A673 (cell line): ENCODE data around the gene DIS3L2. TPM values are rescaled to one million over a fixed set of nuclear protein-coding genes. Genes with fewer than 3 reads are reported as not detected.

Source experiments
- BruUV-seq: library from RNA; stranded (reverse); fragments of 400-500 nt; replicated peaks from 2 replicates; lab custom pipeline; 2021; lab: Mats Ljungman, UMichigan
- CTCF ChIA-PET: fragments of 300-600 bp; sonication (Branson Sonifier 250); formaldehyde crosslinking; loops from one replicate; lab custom pipeline; 2022; ENCODE audit warnings: antibody characterized with exemption; lab: Charles Lee
- POLR2A ChIA-PET: fragments of 300-600 bp; sonication (Branson Sonifier 250); formaldehyde crosslinking; loops from one replicate; lab custom pipeline; 2022; ENCODE audit warnings: antibody characterized with exemption; ENCODE audit not compliant: low non-redundant PET; lab: Charles Lee
- DNase-seq: peaks from one replicate; pipeline ENCODE4 v3.0.0-alpha.2; 2015; ENCODE audit warnings: low spot score
- H3K27ac ChIP-seq: fragments of 200-600 bp; sonication (generic); 2 replicates; pipeline ENCODE4 v1.5.1; 2016; ENCODE audit warnings: mixed run types, low read depth, mild to moderate bottlenecking, mixed read lengths, antibody characterized with exemption, low read length; ENCODE audit not compliant: poor library complexity, severe bottlenecking
- H3K27me3 ChIP-seq: fragments of 200-600 bp; sonication (generic); replicated peaks from 2 replicates; pipeline ENCODE4 v1.6.1; 2017; ENCODE audit warnings: mixed run types, low read depth, mild to moderate bottlenecking, mixed read lengths, antibody characterized with exemption, low read length; ENCODE audit not compliant: insufficient read depth, poor library complexity
- H3K36me3 ChIP-seq: fragments of 200-600 bp; sonication (generic); 2 replicates; pipeline ENCODE4 v1.6.1; 2016; ENCODE audit warnings: mixed run types, mild to moderate bottlenecking, mixed read lengths, antibody characterized with exemption, low read length; ENCODE audit not compliant: insufficient read depth, poor library complexity, severe bottlenecking
- H3K4me1 ChIP-seq: fragments of 200-600 bp; sonication (generic); 2 replicates; pipeline ENCODE4 v1.6.1; 2017; ENCODE audit warnings: mixed run types, mild to moderate bottlenecking, mixed read lengths, antibody characterized with exemption, low read length; ENCODE audit not compliant: insufficient read depth, poor library complexity, severe bottlenecking
- H3K4me3 ChIP-seq: fragments of 200-600 bp; sonication (generic); 2 replicates; pipeline ENCODE4 v1.5.1; 2016; ENCODE audit warnings: low read depth, mixed run types, mild to moderate bottlenecking, mixed read lengths, low read length; ENCODE audit not compliant: poor library complexity, severe bottlenecking
- H3K9me3 ChIP-seq: fragments of 200-600 bp; sonication (generic); 2 replicates; pipeline ENCODE4 v1.6.1; 2016; ENCODE audit warnings: mixed run types, low read depth, mild to moderate bottlenecking, mixed read lengths, antibody characterized with exemption, low read length; ENCODE audit not compliant: poor library complexity, severe bottlenecking
- EZH2 ChIP-seq: fragments of 200-600 bp; sonication (generic); IDR thresholded peaks from 2 replicates; pipeline ENCODE4 v1.6.1; 2017; ENCODE audit warnings: borderline replicate concordance, low read depth, mild to moderate bottlenecking, mixed read lengths, antibody characterized with exemption, low read length; ENCODE audit not compliant: poor library complexity, severe bottlenecking
- intact Hi-C: fragments of 100-400 bp; cut with micrococcal nuclease; formaldehyde crosslinking; loops from one replicate; pipeline ENCODE4 v1.10.0; 2022; ENCODE audit not compliant: unreplicated experiment
- total RNA-seq: library from RNA; stranded (reverse); gene quantifications from 2 replicates; pipeline ENCODE4 v1.2.3, GENCODE V29; 2021
- TF ChIP-seq, protein P1 (sequence below): fragments of 300-800, 200-600 bp; sonication (generic); conservative IDR thresholded peaks from 2 replicates; pipeline ENCODE4 v1.5.1; 2017; ENCODE audit warnings: low read depth, mild to moderate bottlenecking, antibody characterized with exemption, low read length, moderate library complexity, mixed read lengths

The DIS3L2 gene
- total RNA-seq, 1 experiment from 2014 or later = 38.7 TPM

DNA sequence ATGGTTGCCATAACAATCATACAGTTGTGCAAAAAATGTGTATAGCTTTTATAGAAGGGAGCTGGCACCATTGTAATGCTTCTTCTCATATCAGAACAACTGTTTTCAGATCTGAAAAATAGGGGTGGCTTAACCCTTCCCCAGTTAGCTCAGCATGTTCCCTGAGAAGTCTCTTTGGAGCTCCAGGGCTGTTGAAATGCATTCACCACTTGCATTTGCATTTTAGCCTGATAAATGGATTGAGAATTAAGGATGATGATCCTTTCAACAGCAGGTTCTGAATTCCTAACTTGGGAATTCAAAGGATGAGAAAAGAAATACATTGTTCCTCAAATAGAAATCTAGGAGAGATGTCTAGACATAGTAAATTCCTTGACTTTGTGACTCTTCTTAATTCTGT is 235.3 kb downstream of the DIS3L2 start:
- H3K27ac ChIP-seq = no peak overlapping the region
- intact Hi-C loops = no loop called here
- CTCF ChIA-PET = no interaction called here
- no peak for DNase-seq
- H3K9me3 ChIP-seq = no peaks in the 10 kb centered on the region
- TF ChIP-seq EZH2 = no peak
- TF ChIP-seq, protein P1, sequence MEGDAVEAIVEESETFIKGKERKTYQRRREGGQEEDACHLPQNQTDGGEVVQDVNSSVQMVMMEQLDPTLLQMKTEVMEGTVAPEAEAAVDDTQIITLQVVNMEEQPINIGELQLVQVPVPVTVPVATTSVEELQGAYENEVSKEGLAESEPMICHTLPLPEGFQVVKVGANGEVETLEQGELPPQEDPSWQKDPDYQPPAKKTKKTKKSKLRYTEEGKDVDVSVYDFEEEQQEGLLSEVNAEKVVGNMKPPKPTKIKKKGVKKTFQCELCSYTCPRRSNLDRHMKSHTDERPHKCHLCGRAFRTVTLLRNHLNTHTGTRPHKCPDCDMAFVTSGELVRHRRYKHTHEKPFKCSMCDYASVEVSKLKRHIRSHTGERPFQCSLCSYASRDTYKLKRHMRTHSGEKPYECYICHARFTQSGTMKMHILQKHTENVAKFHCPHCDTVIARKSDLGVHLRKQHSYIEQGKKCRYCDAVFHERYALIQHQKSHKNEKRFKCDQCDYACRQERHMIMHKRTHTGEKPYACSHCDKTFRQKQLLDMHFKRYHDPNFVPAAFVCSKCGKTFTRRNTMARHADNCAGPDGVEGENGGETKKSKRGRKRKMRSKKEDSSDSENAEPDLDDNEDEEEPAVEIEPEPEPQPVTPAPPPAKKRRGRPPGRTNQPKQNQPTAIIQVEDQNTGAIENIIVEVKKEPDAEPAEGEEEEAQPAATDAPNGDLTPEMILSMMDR = no peak
- POLR2A ChIA-PET = no interaction called here
- H3K36me3 ChIP-seq = no peaks in the 10 kb centered on the region
- no peaks in the 10 kb centered on the region for H3K4me1 ChIP-seq
- H3K27me3 ChIP-seq = no peaks in the 10 kb centered on the region
- no TSS peak for BruUV-seq
- no peak overlapping the region for H3K4me3 ChIP-seq

DNA sequence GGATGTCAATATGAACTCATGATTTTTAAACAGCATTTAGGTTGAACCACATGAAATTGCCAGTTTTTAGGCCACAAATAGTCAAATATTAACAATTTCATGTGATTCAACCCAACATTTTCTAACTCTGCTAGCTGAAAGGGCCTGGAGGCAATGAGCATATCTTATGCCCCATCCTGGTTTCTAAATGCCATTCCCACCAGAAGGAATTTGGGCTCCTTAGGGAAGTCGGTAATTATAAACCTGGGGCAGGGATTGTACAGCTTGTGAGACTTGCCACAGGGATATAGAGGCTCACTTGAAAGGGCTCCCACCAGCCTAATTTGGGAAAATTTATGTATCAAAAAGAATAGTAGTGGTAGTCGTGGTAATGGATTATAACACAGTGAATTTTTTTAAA is 238.7 kb downstream of the DIS3L2 start:
- intact Hi-C loops = no loop called here
- H3K4me3 ChIP-seq = no peak overlapping the region
- no peaks in the 10 kb centered on the region for H3K4me1 ChIP-seq
- DNase-seq = no peak
- no peak overlapping the region for H3K27ac ChIP-seq
- no peaks in the 10 kb centered on the region for H3K9me3 ChIP-seq
- POLR2A ChIA-PET = no interaction called here
- H3K36me3 ChIP-seq = no peaks in the 10 kb centered on the region
- CTCF ChIA-PET = no interaction called here
- TF ChIP-seq EZH2 = no peak
- TF ChIP-seq, protein P1 = no peak
- BruUV-seq = no TSS peak
- no peaks in the 10 kb centered on the region for H3K27me3 ChIP-seq

DNA sequence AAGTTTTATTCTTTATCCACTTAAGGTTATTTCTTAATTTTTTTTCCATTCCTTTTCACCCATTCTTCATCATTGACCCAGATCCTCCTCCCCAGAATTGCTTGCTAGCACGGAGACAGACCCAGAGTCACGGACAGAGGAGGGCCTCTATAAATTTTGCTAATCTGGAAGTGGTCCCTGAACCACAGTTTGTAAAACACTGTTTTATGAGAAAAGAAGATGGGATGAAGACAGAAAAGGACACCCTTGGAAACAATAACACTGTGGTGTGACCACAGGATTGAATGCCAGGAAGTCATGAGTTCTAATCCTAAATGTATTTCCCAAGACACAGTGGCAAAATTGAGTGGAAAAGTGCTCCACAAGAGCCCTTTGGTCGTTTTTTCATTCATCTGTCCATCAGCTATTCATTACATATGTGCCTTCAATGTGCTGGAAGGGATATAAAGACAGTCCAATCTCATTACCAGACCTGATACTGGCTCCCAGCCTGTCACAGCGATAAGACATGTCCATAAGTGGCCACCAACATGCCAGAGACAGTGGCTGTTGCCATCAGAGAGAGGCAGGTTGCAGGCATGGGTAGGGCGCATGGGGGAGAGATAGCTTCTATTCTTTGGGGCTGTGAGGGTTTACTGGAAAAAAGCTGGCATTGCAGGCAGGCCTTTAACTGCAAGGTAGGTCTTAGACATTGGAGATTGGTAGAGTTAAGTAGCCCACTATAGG is 241.8 kb downstream of the DIS3L2 start:
- no TSS peak for BruUV-seq
- DNase-seq = no peak
- POLR2A ChIA-PET = no interaction called here

More for the DNA sequence above, 241.8 kb downstream of the DIS3L2 start:
- TF ChIP-seq, protein P1 = no peak
- no peak for TF ChIP-seq EZH2
- Histone ChIP-seq H3K36me3 (no peaks in the 10 kb centered on the region), H3K4me1 (no peaks in the 10 kb centered on the region), H3K4me3 (no peak overlapping the region), H3K27me3 (no peaks in the 10 kb centered on the region), H3K9me3 (no peaks in the 10 kb centered on the region), H3K27ac (no peak overlapping the region)
- intact Hi-C loops = no loop called here
- CTCF ChIA-PET = no interaction called here
